Stimulated activated naive CD8-positive, alpha-beta T cell treated with anti-CD3 and anti-CD28 coated beads, Interleukin-15, Interleukin-2, amounts not matched to agents 100 U/mL and 50 U/mL, for 24 hours (primary cell): ENCODE data around the gene KCNK4.

Experiments
- ATAC-seq: fragments of 150-1000 bp; cut with Tn5 transposase; one replicate; pipeline ENCODE4 v1.10.0; 2021
- DNase-seq: peaks from one replicate; pipeline ENCODE4 v3.0.0; 2021

Gene KCNK4

DNA sequence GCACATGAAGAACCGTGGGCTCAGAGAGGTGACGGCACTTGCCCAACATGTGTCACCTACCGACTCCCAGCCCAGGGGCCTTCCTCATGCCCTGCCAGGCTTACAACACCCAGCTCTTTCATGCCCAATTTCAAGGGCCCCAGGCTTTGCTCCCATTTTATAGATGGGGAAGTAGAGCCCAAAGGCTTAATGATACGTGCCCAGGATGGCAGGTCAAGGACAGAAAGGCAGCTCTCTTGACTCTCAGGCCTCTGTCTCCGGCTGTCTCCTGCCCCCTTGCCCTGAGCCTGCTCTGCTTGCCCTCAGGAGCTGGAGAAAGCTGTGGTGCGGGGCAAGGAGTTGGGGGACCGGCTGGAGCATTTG lies 57.9 kb downstream of the KCNK4 start:
- DNase-seq: no peak
- ATAC-seq: no peak

DNA sequence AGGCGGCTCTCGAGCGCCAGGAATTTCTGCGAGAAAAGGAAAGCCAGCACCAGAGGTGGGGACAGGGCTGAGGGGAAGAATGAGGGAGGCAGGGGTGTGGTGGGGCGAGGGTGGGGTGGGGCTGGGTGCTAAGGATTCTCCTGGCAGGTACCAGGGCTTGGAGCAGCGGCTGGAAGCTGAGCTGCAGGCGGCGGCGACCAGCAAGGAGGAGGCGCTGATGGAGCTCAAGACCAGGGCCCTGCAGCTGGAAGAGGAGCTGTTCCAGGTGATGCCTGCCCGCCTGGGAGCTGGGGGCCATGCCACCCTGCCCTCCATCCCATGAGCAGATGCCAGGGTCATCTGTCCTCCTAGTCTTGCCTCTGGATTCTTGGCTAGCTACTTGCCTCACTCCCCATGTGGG lies 58.3 kb downstream of the KCNK4 start:
- ATAC-seq (no peak), DNase-seq (no peak)
